ENCODE measurements around the gene PCLO.

PCLO gene

DNA sequence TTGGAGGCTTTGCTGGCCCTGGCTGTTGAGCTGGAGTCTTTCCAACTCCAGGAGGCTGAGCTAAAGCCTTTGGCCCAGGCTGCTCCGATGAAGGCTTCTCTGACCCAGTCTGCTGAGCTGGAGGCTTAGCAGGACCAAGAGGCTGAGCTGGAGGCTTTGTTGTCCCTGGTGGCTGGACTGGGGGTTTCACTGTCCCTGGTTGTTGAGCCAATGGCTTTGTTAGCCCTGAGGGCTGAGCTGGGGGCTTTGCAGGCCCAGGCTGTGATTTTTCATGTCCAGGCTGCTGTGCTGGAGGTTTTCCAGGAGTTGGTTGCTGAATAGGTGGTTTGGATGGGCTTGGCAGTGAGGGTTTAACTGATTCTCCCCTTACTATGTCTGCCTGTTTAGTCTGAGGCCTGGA is 7.3 kb downstream of the PCLO start:
- no peak for DNase-seq (ENCODE audit: low spot score in 2 of 2)
- H3K4me1 ChIP-seq, result peaks cover 4% of the 10 kb centered on the region; the same call in 1 of the 2 replicates
- no peaks in the 10 kb centered on the region for H3K27me3 ChIP-seq (ENCODE audit: low read depth)
- H3K36me3 ChIP-seq (replicated peaks), result peaks cover 9% of the 10 kb centered on the region; the same call in 1 of the 2 replicates
- in situ Hi-C loops (cut with MboI; ENCODE audit: low sequenced_read_pairs), result no loop called here
- H3K4me3 ChIP-seq, result no peak overlapping the region
- no peaks in the 10 kb centered on the region for H3K9me3 ChIP-seq

DNA sequence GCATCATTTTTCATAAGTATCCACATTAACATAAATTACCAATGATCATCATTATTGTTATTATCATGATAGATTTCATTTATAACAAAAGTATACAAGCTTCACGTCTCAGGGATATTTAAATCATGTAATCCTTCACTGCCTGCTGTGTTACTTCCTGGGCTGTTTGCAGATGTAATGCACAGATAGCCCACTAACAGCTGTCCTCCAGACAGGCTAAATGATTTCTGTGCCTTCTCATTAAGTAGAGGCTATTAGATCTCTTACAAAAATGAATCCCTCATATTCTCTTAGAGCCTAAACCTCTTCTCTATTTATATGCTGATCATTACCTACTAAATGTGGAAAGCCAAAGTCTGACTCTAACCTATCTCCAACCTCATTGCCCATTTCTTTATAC is 9.3 kb downstream of the PCLO start:
- H3K36me3 ChIP-seq (replicated peaks), result peaks cover 9% of the 10 kb centered on the region; the same call in 1 of the 2 replicates
- in situ Hi-C loops (cut with MboI; ENCODE audit: low sequenced_read_pairs), result no loop called here

DNA sequence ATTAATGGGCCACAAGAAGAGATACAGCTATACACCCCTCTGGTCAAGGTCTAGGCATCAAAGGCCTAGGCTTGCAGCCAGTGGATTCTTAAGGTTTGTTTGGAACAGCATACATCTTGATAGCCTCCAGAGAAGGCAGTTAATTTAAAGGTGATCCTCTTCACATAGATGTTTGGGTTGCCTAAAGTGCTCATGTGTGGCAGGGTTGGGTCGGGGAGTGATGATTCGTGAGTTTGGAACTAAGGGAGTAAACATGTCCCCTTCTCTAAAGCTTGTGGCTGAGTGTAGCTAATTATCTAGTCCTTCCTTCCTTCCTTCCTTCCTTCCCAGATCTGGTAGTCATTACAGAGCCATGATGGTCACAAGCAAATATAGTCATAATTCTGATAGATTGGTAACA is 12.4 kb downstream of the PCLO start:
- in situ Hi-C loops (cut with MboI; ENCODE audit: low sequenced_read_pairs), result no loop called here
- Histone ChIP-seq H3K4me1 (peaks cover 34% of the 10 kb centered on the region), H3K9me3 (no peaks in the 10 kb centered on the region), H3K4me3 (no peak overlapping the region), H3K36me3 (replicated peaks) (peaks cover 9% of the 10 kb centered on the region; the same call in 1 of the 2 replicates), H3K27me3 (ENCODE audit: low read depth) (no peaks in the 10 kb centered on the region)
- DNase-seq (ENCODE audit: low spot score in 2 of 2), result no peak

More for the DNA sequence above, 9.3 kb downstream of the PCLO start:
- H3K4me3 ChIP-seq, result no peak overlapping the region
- peaks cover 12% of the 10 kb centered on the region for H3K4me1 ChIP-seq
- no peaks in the 10 kb centered on the region for H3K27me3 ChIP-seq (ENCODE audit: low read depth)
- no peaks in the 10 kb centered on the region for H3K9me3 ChIP-seq
- no peak for DNase-seq (ENCODE audit: low spot score in 2 of 2)

DNA sequence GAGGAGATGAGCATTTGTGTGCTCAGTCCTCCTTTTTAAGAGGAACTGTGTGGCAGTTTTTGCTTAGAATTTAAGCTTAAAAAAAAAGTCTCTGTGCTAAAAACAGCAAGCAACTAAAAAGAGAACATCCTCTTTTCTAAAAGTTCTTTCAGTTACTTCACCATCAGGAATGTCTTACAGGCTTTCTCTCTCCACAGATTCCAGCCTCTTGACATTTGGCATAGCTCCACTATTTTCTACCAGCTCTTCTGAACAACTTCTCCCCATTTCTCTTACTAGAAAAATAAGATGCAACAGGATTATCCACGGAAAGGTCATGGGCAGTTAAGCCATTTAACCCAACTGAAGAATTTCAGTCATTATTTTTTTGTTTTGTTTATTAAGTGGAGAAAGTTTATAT is 13.2 kb downstream of the PCLO start:
- peaks cover 42% of the 10 kb centered on the region for H3K4me1 ChIP-seq
- H3K36me3 ChIP-seq (replicated peaks), result peaks cover 7% of the 10 kb centered on the region; the same call in 1 of the 2 replicates
- in situ Hi-C loops (cut with MboI; ENCODE audit: low sequenced_read_pairs), result no loop called here
- no peak overlapping the region for H3K4me3 ChIP-seq
- no peaks in the 10 kb centered on the region for H3K27me3 ChIP-seq (ENCODE audit: low read depth)
- no peak for DNase-seq (ENCODE audit: low spot score in 2 of 2)
- no peaks in the 10 kb centered on the region for H3K9me3 ChIP-seq

DNA sequence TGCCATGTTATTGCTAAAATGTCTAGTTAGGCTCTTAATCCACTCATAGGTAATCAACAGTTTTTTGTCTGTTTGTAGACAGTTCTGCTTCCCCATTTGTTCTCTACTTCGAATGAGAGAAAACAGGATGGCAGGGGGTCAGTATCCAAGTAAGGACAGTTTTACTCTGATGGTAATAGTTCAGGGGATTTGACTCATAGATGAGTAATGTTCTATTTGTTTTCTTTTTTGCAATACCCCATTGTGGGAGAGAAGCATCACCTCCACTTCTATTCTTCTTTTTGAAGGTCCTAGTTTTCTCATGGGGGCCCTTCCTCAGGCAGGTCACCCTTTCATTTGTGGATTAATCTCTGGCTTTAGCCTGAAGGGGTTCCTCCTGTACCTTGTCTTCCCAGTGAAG is 13.9 kb downstream of the PCLO start:
- peak; percentile 36 to 78 for DNase-seq (ENCODE audit: low spot score in 2 of 2)
- no peaks in the 10 kb centered on the region for H3K9me3 ChIP-seq
- H3K4me1 ChIP-seq, result peaks cover 49% of the 10 kb centered on the region
- in situ Hi-C loops (cut with MboI; ENCODE audit: low sequenced_read_pairs), result no loop called here
- H3K36me3 ChIP-seq (replicated peaks), result 0 out of 2 replicates have a peak, but pooled peaks cover 5% of the 10 kb centered on the region
- H3K4me3 ChIP-seq, result no peak overlapping the region
- no peaks in the 10 kb centered on the region for H3K27me3 ChIP-seq (ENCODE audit: low read depth)

DNA sequence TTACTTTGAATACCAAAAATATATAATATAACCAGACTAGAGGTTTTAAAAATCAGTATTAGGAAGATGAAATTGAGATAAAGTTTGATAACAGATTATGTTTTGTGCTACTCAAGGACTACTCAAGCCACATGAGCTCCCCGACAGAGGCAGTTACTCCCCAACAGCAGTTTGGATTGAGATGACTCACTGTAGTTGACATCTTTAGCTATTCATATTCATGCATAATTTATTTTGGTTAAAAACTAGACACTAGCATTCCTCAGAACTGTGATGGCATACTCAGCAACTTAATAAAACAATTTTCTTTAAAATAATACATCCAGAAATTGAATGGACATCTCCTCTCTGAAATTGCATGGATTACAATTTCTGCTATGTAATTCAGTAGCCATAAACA is 19.6 kb downstream of the PCLO start:
- Histone ChIP-seq H3K4me3 (no peak overlapping the region), H3K36me3 (replicated peaks) (no peaks in the 10 kb centered on the region), H3K27me3 (ENCODE audit: low read depth) (no peaks in the 10 kb centered on the region), H3K9me3 (no peaks in the 10 kb centered on the region), H3K4me1 (peaks cover 78% of the 10 kb centered on the region)
- DNase-seq (ENCODE audit: low spot score in 2 of 2), result peak; percentile 38 to 57
- in situ Hi-C loops (cut with MboI; ENCODE audit: low sequenced_read_pairs), result no loop called here

DNA sequence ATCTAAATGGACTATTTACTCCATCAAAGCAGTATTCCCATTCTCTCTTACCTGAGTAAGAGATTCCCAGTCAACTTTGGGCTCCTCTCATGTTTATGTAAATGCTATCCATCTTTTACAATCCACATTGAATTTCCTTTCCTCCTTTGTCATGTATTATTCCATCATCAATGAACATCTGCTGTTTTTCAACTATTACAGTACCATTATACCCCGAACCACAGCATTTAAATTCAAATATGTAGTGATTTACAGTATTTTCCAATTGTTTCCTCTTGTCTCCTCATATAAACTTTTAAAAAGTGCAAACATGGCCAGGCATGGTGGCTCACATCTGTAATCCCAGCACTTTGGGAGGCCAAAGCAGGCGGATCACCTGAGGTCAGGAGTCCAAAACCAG is 20.3 kb downstream of the PCLO start:
- Histone ChIP-seq H3K9me3 (no peaks in the 10 kb centered on the region), H3K4me3 (no peak overlapping the region), H3K4me1 (peaks cover 72% of the 10 kb centered on the region), H3K27me3 (ENCODE audit: low read depth) (no peaks in the 10 kb centered on the region), H3K36me3 (replicated peaks) (no peaks in the 10 kb centered on the region)
- in situ Hi-C loops (cut with MboI; ENCODE audit: low sequenced_read_pairs), result no loop called here
- DNase-seq (ENCODE audit: low spot score in 2 of 2), result peak in 1 of 2 experiments; percentile 92

DNA sequence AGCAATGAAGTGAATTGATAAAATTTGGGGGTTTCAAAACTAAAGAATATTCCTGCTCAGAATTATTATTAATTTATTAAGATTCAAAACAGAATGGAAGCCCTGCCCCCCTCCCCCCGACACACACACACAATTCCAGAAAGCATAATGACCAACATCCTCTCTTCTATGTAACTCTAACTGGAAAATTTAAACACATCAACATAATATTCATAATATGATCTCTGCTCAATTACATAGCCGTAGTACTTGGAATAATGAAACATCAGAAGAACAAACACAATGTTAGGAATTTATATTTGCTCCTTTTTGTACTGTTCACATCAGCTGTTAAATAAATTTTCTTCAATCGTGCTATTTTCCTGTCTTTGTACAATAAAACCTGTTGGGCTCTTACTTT is 20.8 kb downstream of the PCLO start:
- no peak for DNase-seq (ENCODE audit: low spot score in 2 of 2)

DNA sequence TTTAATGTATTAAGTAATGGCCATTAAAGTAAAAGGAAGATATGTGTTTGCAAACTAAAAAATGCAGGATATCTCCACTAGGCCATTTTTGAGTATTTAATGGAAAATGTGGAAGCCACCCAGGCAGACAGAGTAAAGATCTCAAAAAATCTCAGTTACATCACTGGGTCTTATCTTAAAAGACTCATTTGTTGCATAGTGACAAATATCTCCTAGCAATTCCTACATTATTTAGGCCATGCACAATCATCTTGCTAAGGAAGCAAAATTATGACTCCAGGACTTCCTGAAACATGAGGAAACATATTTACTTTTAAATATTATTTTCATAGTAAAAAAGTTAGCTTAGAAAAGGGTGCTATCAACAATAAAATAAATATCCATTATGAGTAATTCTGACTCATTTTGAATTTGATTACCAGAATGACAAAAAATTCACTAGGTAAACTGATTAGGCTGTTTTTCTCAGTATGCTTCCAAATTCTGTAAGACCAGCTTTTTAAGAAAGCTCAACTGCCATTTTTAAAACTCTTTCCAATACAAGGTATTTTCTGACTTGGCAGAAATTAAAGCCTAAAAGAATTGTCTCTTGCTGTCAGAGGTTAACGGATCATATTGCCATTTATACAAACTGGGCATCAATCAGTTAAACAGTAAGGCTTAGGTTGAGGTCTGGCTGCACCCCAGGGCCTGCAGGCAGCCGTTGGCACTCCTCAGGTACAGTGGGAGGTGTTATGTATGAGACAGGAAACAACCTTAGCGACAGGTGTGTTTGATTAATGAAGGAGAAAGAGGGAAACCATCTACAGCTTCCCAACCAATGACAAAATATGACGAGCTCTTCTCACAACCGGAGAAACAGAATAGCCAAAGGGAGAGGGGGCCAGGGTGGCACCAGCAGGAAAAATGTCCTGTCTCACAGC is 31.8 kb downstream of the PCLO start:
- in situ Hi-C loops (cut with MboI; ENCODE audit: low sequenced_read_pairs), result no loop called here

More for the DNA sequence above, 20.8 kb downstream of the PCLO start:
- Histone ChIP-seq H3K4me3 (no peak overlapping the region), H3K27me3 (ENCODE audit: low read depth) (no peaks in the 10 kb centered on the region), H3K36me3 (replicated peaks) (no peaks in the 10 kb centered on the region), H3K9me3 (no peaks in the 10 kb centered on the region), H3K4me1 (peaks cover 69% of the 10 kb centered on the region)
- in situ Hi-C loops (cut with MboI; ENCODE audit: low sequenced_read_pairs), result no loop called here

DNA sequence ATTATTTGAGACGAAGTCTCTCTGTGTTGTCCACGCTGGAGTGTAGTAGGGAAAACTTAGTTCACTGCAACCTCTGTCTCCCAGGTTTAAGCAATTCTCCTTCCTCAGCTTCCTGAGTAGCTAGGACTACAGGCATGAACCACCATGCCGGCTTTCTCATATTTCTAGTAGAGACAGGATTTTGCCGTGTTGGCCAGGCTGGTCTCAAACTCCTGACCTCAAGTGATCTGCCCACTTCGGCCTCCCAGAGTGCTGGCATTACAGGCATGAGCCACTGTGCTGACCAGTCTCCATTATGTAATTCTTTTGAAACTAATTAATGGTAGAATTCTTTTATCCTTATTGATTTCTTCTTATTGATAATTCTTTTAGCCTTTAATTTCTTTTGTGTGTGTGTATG is 32.5 kb downstream of the PCLO start:
- no peaks in the 10 kb centered on the region for H3K27me3 ChIP-seq (ENCODE audit: low read depth)
- H3K4me3 ChIP-seq, result no peak overlapping the region
- no peaks in the 10 kb centered on the region for H3K36me3 ChIP-seq (replicated peaks)
- DNase-seq (ENCODE audit: low spot score in 2 of 2), result no peak
- H3K4me1 ChIP-seq, result 0 out of 2 replicates have a peak, but pooled peaks cover 2% of the 10 kb centered on the region
- H3K9me3 ChIP-seq, result no peaks in the 10 kb centered on the region
- in situ Hi-C loops (cut with MboI; ENCODE audit: low sequenced_read_pairs), result no loop called here

More for the DNA sequence above, 31.8 kb downstream of the PCLO start:
- DNase-seq (ENCODE audit: low spot score in 2 of 2), result no peak
- no peaks in the 10 kb centered on the region for H3K9me3 ChIP-seq
- H3K4me1 ChIP-seq, result 0 out of 2 replicates have a peak, but pooled peaks cover 2% of the 10 kb centered on the region
- H3K4me3 ChIP-seq, result no peak overlapping the region
- H3K27me3 ChIP-seq (ENCODE audit: low read depth), result no peaks in the 10 kb centered on the region
- H3K36me3 ChIP-seq (replicated peaks), result no peaks in the 10 kb centered on the region

DNA sequence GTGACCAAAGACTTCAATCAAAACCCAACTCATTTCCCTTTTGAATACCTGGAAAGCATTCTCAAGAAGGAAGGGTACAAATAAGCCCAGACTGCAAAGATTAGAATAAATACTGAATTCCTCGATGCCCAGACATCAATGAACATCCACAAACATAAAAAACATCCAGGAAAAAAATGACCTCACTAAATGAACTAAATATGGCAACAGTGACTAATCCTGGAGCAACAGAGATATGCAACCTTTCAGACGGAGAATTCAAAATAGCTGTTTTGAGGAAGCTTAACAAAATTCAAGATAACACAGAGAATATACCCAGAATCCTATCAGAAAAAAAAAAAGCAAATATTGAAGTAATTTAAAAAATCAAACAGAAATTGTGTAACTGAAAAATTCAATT is 43.2 kb downstream of the PCLO start:
- in situ Hi-C loops (cut with MboI; ENCODE audit: low sequenced_read_pairs), result no loop called here
- DNase-seq (ENCODE audit: low spot score in 2 of 2), result no peak

DNA sequence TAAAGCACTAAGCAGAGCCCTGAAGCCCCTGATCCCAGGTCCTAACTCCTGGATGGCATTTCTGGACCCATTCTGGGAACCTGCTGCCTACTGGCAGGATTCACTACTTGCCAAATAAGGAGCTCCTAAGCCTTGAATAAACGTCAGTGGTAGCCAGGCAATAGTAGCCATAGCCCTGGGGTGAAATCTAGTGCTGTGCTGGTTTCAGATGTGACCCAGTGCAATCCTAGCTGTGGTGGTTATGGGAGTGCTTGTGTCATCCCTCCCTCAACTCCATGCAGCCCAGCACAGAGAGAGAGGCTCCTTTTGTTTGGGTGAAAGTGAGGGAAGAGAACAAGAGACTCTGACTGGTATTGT is 43.7 kb downstream of the PCLO start:
- DNase-seq (ENCODE audit: low spot score in 2 of 2), result no peak
- Histone ChIP-seq H3K36me3 (replicated peaks) (peaks cover 6% of the 10 kb centered on the region; the same call in 1 of the 2 replicates), H3K27me3 (ENCODE audit: low read depth) (no peaks in the 10 kb centered on the region), H3K9me3 (peaks cover 16% of the 10 kb centered on the region; the same call in 1 of the 2 replicates), H3K4me1 (peaks cover 7% of the 10 kb centered on the region), H3K4me3 (no peak overlapping the region)
- in situ Hi-C loops (cut with MboI; ENCODE audit: low sequenced_read_pairs), result no loop called here

More for the DNA sequence above, 43.2 kb downstream of the PCLO start:
- Histone ChIP-seq H3K4me3 (no peak overlapping the region), H3K36me3 (replicated peaks) (peaks cover 6% of the 10 kb centered on the region; the same call in 1 of the 2 replicates), H3K27me3 (ENCODE audit: low read depth) (no peaks in the 10 kb centered on the region), H3K9me3 (peaks cover 16% of the 10 kb centered on the region; the same call in 1 of the 2 replicates), H3K4me1 (peaks cover 7% of the 10 kb centered on the region)

DNA sequence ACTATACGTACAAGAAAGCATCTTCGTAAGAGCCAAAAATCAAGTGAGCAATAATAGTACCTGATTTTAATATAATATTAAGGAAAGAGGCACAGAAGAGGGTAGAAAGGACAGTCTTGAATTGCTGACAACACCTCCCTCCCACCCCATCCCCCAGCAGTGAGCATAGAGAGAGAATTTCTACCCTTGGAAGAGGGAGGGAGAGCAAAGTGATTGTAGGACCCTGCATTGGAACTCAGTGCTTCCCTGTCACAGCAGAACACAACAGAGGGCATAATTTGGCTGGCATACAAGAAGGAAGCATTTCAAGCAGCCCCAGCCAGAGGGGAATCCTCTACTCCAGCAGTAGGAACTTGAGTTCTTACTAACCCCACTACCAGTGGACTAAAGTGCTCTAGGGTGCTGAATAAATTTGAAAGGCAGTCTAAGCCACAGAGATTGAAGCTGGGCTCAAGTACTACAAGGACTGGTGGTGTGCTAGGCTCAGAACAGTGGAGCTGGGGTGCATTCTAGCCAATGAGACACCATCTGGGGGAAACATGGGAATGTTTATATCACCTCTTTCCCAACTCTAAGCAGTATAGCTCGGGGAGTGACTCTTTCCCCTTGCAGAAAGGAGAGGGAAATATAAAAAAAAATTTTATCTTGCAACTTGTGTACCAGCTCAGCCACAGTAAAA is 44.2 kb downstream of the PCLO start:
- H3K36me3 ChIP-seq (replicated peaks), result peaks cover 6% of the 10 kb centered on the region; the same call in 1 of the 2 replicates
- H3K4me1 ChIP-seq, result peaks cover 7% of the 10 kb centered on the region
- peaks cover 15% of the 10 kb centered on the region; the same call in 1 of the 2 replicates for H3K9me3 ChIP-seq
- no peaks in the 10 kb centered on the region for H3K27me3 ChIP-seq (ENCODE audit: low read depth)
- in situ Hi-C loops (cut with MboI; ENCODE audit: low sequenced_read_pairs), result no loop called here
- no peak overlapping the region for H3K4me3 ChIP-seq
- DNase-seq (ENCODE audit: low spot score in 2 of 2), result no peak

DNA sequence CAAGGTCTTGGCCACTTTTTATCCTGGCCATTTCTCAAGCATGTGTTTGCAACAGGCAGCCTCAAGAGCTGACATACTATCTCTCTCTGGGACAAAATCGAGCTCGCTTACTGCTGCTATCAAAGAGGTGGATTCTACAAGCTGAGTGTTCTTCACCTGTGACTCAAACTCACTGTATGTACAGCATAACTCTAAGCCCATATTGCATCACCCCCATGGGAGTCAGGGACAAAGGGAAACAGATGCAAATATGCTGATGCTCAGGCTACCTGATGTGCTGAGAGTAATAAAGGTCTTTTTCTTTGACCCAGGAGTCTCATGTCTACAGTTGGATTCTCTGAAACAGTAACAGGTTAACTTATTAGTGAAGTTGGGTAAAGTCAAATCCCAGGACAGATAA is 45.2 kb downstream of the PCLO start:
- H3K4me1 ChIP-seq, result peaks cover 10% of the 10 kb centered on the region
- H3K36me3 ChIP-seq (replicated peaks), result no peaks in the 10 kb centered on the region
- in situ Hi-C loops (cut with MboI; ENCODE audit: low sequenced_read_pairs), result no loop called here
- no peak for DNase-seq (ENCODE audit: low spot score in 2 of 2)
- peaks cover 6% of the 10 kb centered on the region; the same call in 1 of the 2 replicates for H3K9me3 ChIP-seq
- no peak overlapping the region for H3K4me3 ChIP-seq
- no peaks in the 10 kb centered on the region for H3K27me3 ChIP-seq (ENCODE audit: low read depth)

All from HAP-1 (cell line).